GM23338 (cell line): ENCODE results near the gene PPP1R3G. TPM values are rescaled to one million over a fixed set of nuclear protein-coding genes. Genes with fewer than 3 reads are reported as not detected.

Experiments
- ATAC-seq: fragments of 200-7000 bp; cut with Tn5 transposase; 3 replicates; pipeline ENCODE4 v1.9.1; 2020
- DNase-seq: peaks from one replicate; pipeline ENCODE4 v3.0.0-alpha.2; 2015; ENCODE audit warnings: low spot score
- H2AFZ ChIP-seq: fragments of 200-600 bp; sonication (generic); 2 replicates; pipeline ENCODE4 v1.8.0; 2016; ENCODE audit warnings: antibody characterized with exemption, mild to moderate bottlenecking, moderate library complexity
- H3F3A ChIP-seq: fragments of 200-600 bp; sonication (generic); replicated peaks from 2 replicates; pipeline ENCODE4 v1.8.0; 2017; ENCODE audit warnings: antibody characterized with exemption, mixed run types, low read depth
- H3K27ac ChIP-seq: fragments of 200-600 bp; sonication (generic); 2 replicates; pipeline ENCODE4 v1.6.1; 2016; ENCODE audit warnings: low read depth
- H3K27me3 ChIP-seq: fragments of 200-600 bp; sonication (generic); 2 replicates; pipeline ENCODE4 v1.8.0; 2016; ENCODE audit warnings: mild to moderate bottlenecking, mixed run types, moderate library complexity; ENCODE audit not compliant: insufficient read depth
- H3K36me3 ChIP-seq: fragments of 200-600 bp; sonication (generic); 2 replicates; pipeline ENCODE4 v1.8.0; 2016; ENCODE audit warnings: mild to moderate bottlenecking; ENCODE audit not compliant: insufficient read depth
- H3K4me1 ChIP-seq: fragments of 200-600 bp; sonication (generic); 2 replicates; pipeline ENCODE4 v1.8.0; 2016; ENCODE audit warnings: mild to moderate bottlenecking, moderate library complexity; ENCODE audit not compliant: insufficient read depth
- H3K4me2 ChIP-seq: fragments of 200-600 bp; sonication (generic); 2 replicates; pipeline ENCODE4 v1.7.1; 2017; ENCODE audit warnings: mixed run types
- H3K4me3 ChIP-seq: fragments of 200-600 bp; sonication (generic); 2 replicates; pipeline ENCODE4 v1.6.1; 2016; ENCODE audit warnings: mixed run types
- H3K79me2 ChIP-seq: fragments of 200-600 bp; sonication (generic); replicated peaks from 2 replicates; pipeline ENCODE4 v1.8.0; 2017; ENCODE audit warnings: mild to moderate bottlenecking; ENCODE audit not compliant: insufficient read depth
- H3K9me2 ChIP-seq: fragments of 200-600 bp; sonication (generic); 2 replicates; pipeline ENCODE4 v1.8.0; 2017; ENCODE audit not compliant: insufficient read depth
- H4K20me1 ChIP-seq: fragments of 200-600 bp; sonication (generic); replicated peaks from 2 replicates; pipeline ENCODE4 v1.8.0; 2017; ENCODE audit warnings: mild to moderate bottlenecking; ENCODE audit not compliant: insufficient read depth
- H3K27ac Mint-ChIP-seq: 2 replicates; pipeline ENCODE4 v1.8.0; 2020; ENCODE audit warnings: inconsistent platforms, mild to moderate bottlenecking, moderate library complexity, mixed read lengths
- H3K27me3 Mint-ChIP-seq: 3 replicates; pipeline ENCODE4 v1.8.0; 2022; ENCODE audit warnings: low read depth, mild to moderate bottlenecking, moderate library complexity, mixed read lengths, inconsistent platforms; ENCODE audit not compliant: insufficient read depth, poor library complexity
- H3K36me3 Mint-ChIP-seq: 3 replicates; pipeline ENCODE4 v1.8.0; 2021; ENCODE audit warnings: low read depth, mild to moderate bottlenecking, inconsistent platforms, moderate library complexity, mixed read lengths
- H3K4me1 Mint-ChIP-seq: 3 replicates; pipeline ENCODE4 v1.8.0; 2020; ENCODE audit warnings: mild to moderate bottlenecking, inconsistent platforms, mixed read lengths
- H3K4me3 Mint-ChIP-seq: 3 replicates; pipeline ENCODE4 v1.8.0; 2021; ENCODE audit warnings: moderate library complexity, mild to moderate bottlenecking, inconsistent platforms, mixed read lengths
- H3K9me3 Mint-ChIP-seq: 3 replicates; pipeline ENCODE4 v1.8.0; 2020; ENCODE audit warnings: moderate library complexity, mild to moderate bottlenecking, inconsistent platforms, mixed read lengths
- CREB1 ChIP-seq: fragments of 250-450 bp; sonication (Bioruptor Pico); IDR thresholded peaks from 2 replicates; pipeline ENCODE4 v1.5.0; 2020; ENCODE audit warnings: low read depth, mild to moderate bottlenecking, moderate library complexity
- EZH2phosphoT487 ChIP-seq: fragments of 200-600 bp; sonication (generic); IDR thresholded peaks from one replicate; pipeline ENCODE4 v1.8.1; 2018; ENCODE audit warnings: antibody characterized with exemption; ENCODE audit not compliant: unreplicated experiment
- POLR2AphosphoS5 ChIP-seq: IDR thresholded peaks from 2 replicates; pipeline ENCODE4 v1.6.1; 2016; ENCODE audit warnings: antibody characterized with exemption, low read depth
- STAT1 ChIP-seq: IDR thresholded peaks from one replicate; pipeline ENCODE4 v1.6.1; 2016; ENCODE audit warnings: antibody characterized with exemption; ENCODE audit not compliant: unreplicated experiment
- ZNF114 ChIP-seq: fragments of 250-450 bp; sonication (Bioruptor Pico); IDR thresholded peaks from 2 replicates; pipeline ENCODE4 v1.5.0; 2020; ENCODE audit warnings: mild to moderate bottlenecking, moderate library complexity
- ZNF331 ChIP-seq: fragments of 250-450 bp; sonication (Bioruptor Pico); IDR thresholded peaks from 2 replicates; pipeline ENCODE4 v1.5.0; 2020; ENCODE audit warnings: low read depth, mild to moderate bottlenecking, moderate library complexity
- polyA plus RNA-seq: library from polyadenylated mRNA; unstranded; fragments of >200 nt; fragmentation: Nextera tagmentation; extraction: Ambion mirVana; gene quantifications from 2 replicates; pipeline ENCODE4 v1.2.1, GENCODE V29; 2016
- total RNA-seq: library from RNA; depleted of rRNA; stranded (reverse); fragments of >200 nt; shearing (Covaris generic); gene quantifications from 2 replicates; pipeline ENCODE4 v1.2.3, GENCODE V29; 2014
- TF ChIP-seq, protein P1 (sequence below): IDR thresholded peaks from 2 replicates; pipeline ENCODE4 v1.6.1; 2016; ENCODE audit warnings: antibody characterized with exemption
- TF ChIP-seq, protein P2 (sequence below): IDR thresholded peaks from one replicate; pipeline ENCODE4 v1.6.1; 2018; ENCODE audit warnings: antibody characterized with exemption; ENCODE audit not compliant: unreplicated experiment

Gene PPP1R3G
- total and polyA plus RNA-seq, 2 experiments from 2014 or later = 0.13 to 0.24 TPM

DNA sequence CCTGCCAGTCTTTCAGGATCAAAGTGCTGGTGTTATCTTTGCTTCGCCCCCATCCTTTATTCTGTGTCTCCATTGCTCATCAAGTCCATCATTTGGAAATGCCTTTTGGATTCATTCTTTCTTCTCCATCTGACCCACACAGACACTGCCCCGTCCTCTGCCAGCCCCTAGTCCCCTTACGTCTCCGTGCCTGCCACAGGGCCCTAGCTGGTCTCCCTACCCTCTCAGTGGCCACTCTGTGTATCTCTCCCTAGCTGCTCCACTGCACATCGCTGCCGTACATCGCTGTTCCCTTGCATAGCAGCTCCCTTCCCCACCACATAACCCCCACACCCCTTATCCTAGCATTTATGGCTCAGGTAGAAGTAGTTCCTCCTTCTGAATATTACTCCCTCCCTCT is 15.7 kb downstream of the PPP1R3G start:
- Histone ChIP-seq H4K20me1 (0 out of 2 replicates have a peak, but pooled peaks cover 3% of the 10 kb centered on the region), H2AFZ (no peak overlapping the region), H3K79me2 (no peaks in the 10 kb centered on the region), H3F3A (no peaks in the 10 kb centered on the region), H3K27me3 (no peaks in the 10 kb centered on the region), H3K4me3 (no peak overlapping the region), H3K4me1 (peaks cover under 1% of the 10 kb centered on the region; the same call in 1 of the 2 replicates), H3K9me2 (no peaks in the 10 kb centered on the region), H3K27ac (no peak overlapping the region), H3K36me3 (no peaks in the 10 kb centered on the region), H3K4me2 (no peak overlapping the region)
- peaks cover 6% of the 10 kb centered on the region; the same call in 2 of the 3 replicates for H3K36me3 Mint-ChIP-seq
- H3K27me3 Mint-ChIP-seq = peaks cover 8% of the 10 kb centered on the region
- no peak overlapping the region for H3K4me3 Mint-ChIP-seq
- ATAC-seq (no peak), DNase-seq (no peak)
- no peak for TF ChIP-seq CREB1 (CRISPR knock-in tag)
- TF ChIP-seq ZNF114 (CRISPR knock-in tag) = no peak
- TF ChIP-seq EZH2phosphoT487 = no peak
- no peak for TF ChIP-seq STAT1
- no peak for TF ChIP-seq ZNF331
- TF ChIP-seq, protein P1, sequence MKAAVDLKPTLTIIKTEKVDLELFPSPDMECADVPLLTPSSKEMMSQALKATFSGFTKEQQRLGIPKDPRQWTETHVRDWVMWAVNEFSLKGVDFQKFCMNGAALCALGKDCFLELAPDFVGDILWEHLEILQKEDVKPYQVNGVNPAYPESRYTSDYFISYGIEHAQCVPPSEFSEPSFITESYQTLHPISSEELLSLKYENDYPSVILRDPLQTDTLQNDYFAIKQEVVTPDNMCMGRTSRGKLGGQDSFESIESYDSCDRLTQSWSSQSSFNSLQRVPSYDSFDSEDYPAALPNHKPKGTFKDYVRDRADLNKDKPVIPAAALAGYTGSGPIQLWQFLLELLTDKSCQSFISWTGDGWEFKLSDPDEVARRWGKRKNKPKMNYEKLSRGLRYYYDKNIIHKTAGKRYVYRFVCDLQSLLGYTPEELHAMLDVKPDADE = no peak
- TF ChIP-seq, protein P2, sequence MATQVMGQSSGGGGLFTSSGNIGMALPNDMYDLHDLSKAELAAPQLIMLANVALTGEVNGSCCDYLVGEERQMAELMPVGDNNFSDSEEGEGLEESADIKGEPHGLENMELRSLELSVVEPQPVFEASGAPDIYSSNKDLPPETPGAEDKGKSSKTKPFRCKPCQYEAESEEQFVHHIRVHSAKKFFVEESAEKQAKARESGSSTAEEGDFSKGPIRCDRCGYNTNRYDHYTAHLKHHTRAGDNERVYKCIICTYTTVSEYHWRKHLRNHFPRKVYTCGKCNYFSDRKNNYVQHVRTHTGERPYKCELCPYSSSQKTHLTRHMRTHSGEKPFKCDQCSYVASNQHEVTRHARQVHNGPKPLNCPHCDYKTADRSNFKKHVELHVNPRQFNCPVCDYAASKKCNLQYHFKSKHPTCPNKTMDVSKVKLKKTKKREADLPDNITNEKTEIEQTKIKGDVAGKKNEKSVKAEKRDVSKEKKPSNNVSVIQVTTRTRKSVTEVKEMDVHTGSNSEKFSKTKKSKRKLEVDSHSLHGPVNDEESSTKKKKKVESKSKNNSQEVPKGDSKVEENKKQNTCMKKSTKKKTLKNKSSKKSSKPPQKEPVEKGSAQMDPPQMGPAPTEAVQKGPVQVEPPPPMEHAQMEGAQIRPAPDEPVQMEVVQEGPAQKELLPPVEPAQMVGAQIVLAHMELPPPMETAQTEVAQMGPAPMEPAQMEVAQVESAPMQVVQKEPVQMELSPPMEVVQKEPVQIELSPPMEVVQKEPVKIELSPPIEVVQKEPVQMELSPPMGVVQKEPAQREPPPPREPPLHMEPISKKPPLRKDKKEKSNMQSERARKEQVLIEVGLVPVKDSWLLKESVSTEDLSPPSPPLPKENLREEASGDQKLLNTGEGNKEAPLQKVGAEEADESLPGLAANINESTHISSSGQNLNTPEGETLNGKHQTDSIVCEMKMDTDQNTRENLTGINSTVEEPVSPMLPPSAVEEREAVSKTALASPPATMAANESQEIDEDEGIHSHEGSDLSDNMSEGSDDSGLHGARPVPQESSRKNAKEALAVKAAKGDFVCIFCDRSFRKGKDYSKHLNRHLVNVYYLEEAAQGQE = no peak
- TF ChIP-seq POLR2AphosphoS5 = no peak
- peaks cover 7% of the 10 kb centered on the region for H3K9me3 Mint-ChIP-seq
- H3K4me1 Mint-ChIP-seq = peaks cover 1% of the 10 kb centered on the region
- no peak overlapping the region for H3K27ac Mint-ChIP-seq

DNA sequence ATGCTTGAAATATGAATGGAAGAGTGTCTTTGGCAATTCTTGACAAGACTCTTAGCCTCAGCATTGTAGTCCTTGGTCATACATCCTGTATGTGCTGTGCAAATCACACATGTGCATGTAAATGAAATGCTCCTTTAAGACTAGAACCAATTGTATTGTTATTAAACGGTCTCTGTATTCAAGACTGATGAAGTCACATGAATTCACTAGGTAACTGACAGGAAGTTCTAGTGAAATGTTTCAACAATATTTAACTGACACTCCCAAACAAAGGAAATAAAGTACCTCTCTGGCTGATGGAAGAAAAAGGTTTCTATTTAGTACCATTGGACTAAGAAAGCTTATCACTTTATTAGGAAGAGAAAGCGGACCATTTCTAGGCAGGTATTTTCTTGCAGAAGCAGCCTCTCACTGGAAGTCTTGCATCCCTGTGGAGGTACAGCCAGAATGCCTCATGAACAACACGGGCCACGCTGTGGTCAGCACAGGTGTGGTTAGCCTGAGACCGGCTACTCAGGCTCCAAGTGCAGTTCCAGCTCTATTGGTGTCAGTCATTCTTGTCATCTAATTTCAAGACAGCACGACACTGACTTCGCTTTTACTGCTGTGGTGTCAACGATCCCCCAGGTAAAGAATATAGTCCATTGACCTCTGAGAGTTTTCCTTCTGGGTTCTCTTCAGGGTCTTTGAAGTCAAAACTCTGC is 17.3 kb downstream of the PPP1R3G start:
- Histone ChIP-seq H3K27ac (no peak overlapping the region), H3K4me2 (no peak overlapping the region), H3K36me3 (no peaks in the 10 kb centered on the region), H3K27me3 (no peaks in the 10 kb centered on the region), H3K79me2 (no peaks in the 10 kb centered on the region), H3F3A (no peaks in the 10 kb centered on the region), H2AFZ (no peak overlapping the region), H3K9me2 (no peaks in the 10 kb centered on the region), H4K20me1 (no peaks in the 10 kb centered on the region), H3K4me3 (no peak overlapping the region), H3K4me1 (peaks cover 6% of the 10 kb centered on the region; the same call in 1 of the 2 replicates)
- DNase-seq (no peak), ATAC-seq (no peak)
- peaks cover 9% of the 10 kb centered on the region for H3K27me3 Mint-ChIP-seq
- H3K9me3 Mint-ChIP-seq = peaks cover 7% of the 10 kb centered on the region
- peaks cover 16% of the 10 kb centered on the region for H3K4me1 Mint-ChIP-seq
- no peak overlapping the region for H3K4me3 Mint-ChIP-seq
- no peak overlapping the region for H3K27ac Mint-ChIP-seq
- peaks cover 6% of the 10 kb centered on the region; the same call in 2 of the 3 replicates for H3K36me3 Mint-ChIP-seq
- TF ChIP-seq, protein P2 = no peak
